GM15510 (cell line): ENCODE results near the gene PPFIA3.

Experiments
- POLR2A ChIP-seq: IDR thresholded peaks from 3 replicates; pipeline ENCODE4 v1.6.1; 2011; ENCODE audit warnings: borderline replicate concordance; ENCODE audit not compliant: insufficient read length; ENCODE audit errors: extremely low read depth

PPFIA3 gene

GRCh38 chr19:49111218-49111998 lies 7.9 kb upstream of the PPFIA3 start:
- TF ChIP-seq POLR2A, result no peak

- peak; percentile 51 for TF ChIP-seq POLR2A
Measured at GRCh38 chr19:49113762-49114629, 5.3 kb upstream of the PPFIA3 start, which contains the start of gene LIN7B. LIN7B (plus strand) TSS chr19:49114370; CDS start chr19:49114405, 35 bp downstream.

- TF ChIP-seq POLR2A, result no peak
Measured at GRCh38 chr19:49114630-49115363, 4.5 kb upstream of the PPFIA3 start.

- no peak for TF ChIP-seq POLR2A
Measured at GRCh38 chr19:49116544-49116943, 2.8 kb upstream of the PPFIA3 start.

- TF ChIP-seq POLR2A, result no peak
Measured at GRCh38 chr19:49117677-49118564, 1.4 kb upstream of the PPFIA3 start.

GRCh38 chr19:49118565-49119410 lies 556 bp upstream of the PPFIA3 start, which contains the start of gene C19orf73:
C19orf73 (minus strand) TSS chr19:49119143; CDS start chr19:49119022, 121 bp downstream.
- TF ChIP-seq POLR2A, result peak; percentile 66

GRCh38 chr19:49120325-49120683 lies 960 bp downstream of the PPFIA3 start:
- no peak for TF ChIP-seq POLR2A

- TF ChIP-seq POLR2A, result no peak
Measured at GRCh38 chr19:49120868-49121267, 1.5 kb downstream of the PPFIA3 start.

GRCh38 chr19:49125025-49125731 lies 5.8 kb downstream of the PPFIA3 start:
- TF ChIP-seq POLR2A, result no peak

GRCh38 chr19:49126575-49126974 lies 7.2 kb downstream of the PPFIA3 start:
- no peak for TF ChIP-seq POLR2A

GRCh38 chr19:49127674-49128544 lies 8.6 kb downstream of the PPFIA3 start:
- peak; percentile 44 for TF ChIP-seq POLR2A

GRCh38 chr19:49128545-49129237 lies 9.3 kb downstream of the PPFIA3 start:
- TF ChIP-seq POLR2A, result no peak

- no peak for TF ChIP-seq POLR2A
Measured at GRCh38 chr19:49129238-49129583, 9.9 kb downstream of the PPFIA3 start.
